Measurements from ENCODE around the gene CHRNA5. TPM values are rescaled to one million over a fixed set of nuclear protein-coding genes. Genes with fewer than 3 reads are reported as not detected.
"Not testable (repeated sequence)": the region's sequence is repeated elsewhere in the genome, so short reads cannot be mapped to it uniquely, and the experiment has no call there.

The CHRNA5 gene
- total and polyA plus RNA-seq, 4 donors = 0.25 to 1.6 (median 0.62) TPM

DNA sequence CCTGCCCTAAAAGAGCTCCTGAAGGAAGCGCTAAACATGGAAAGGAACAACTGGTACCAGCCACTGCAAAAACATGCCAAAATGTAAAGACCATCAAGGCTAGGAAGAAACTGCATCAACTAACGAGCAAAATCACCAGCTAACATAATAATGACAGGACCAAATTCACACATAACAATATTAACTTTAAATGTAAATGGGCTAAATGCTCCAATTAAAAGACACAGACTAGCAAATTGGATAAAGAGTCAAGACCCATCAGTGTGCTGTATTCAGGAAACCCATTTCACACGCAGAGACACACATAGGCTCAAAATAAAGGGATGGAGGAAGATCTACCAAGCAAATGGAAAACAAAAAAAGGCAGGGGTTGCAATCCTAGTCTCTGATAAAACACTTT, 44.2 kb downstream of the CHRNA5 start:
- H3K4me3 ChIP-seq (ENCODE audit: low read length in 2 of 2); H3K27ac ChIP-seq (ENCODE audit: low read depth in 1 of 2, low read length in 2 of 2); intact Hi-C loops (cut with DNase I); H3K9me3 ChIP-seq (ENCODE audit: control insufficient read depth, low read length); H3K4me1 ChIP-seq (ENCODE audit: control insufficient read depth in 1 of 2, insufficient read depth in 2 of 2, low read length in 2 of 2); H3K36me3 ChIP-seq (ENCODE audit: control insufficient read depth in 1 of 2, insufficient read depth in 2 of 2, low read length in 1 of 2); ATAC-seq (ENCODE audit: low FRiP score); H3K27me3 ChIP-seq (ENCODE audit: control insufficient read depth in 1 of 2, insufficient read depth in 2 of 2, low read length in 1 of 2); DNase-seq: not testable (repeated sequence)
- WGBS, 2 donors = 78 to 83% methylated on average over 2 to 3 of the region's 3 CpGs

DNA sequence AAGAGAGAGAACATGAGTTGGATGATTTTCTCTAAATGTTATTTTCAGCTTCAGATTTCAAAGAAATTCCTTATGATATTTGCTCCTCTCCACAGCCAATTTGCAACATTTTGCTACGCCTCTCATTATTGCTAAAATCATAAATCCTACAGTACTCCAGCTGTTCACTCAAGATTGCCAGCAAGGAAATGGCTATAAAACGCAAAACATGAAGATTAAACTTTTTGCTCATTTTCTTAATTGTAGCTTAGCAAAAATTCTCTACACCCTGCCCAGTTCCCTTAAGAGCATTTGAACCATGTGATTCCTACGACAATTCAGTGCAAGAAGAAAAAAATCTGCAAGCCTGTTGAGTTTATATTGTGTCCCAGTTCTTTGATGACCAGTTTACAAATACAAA, 48.7 kb downstream of the CHRNA5 start:
- H3K27ac ChIP-seq (ENCODE audit: low read depth in 1 of 2, low read length in 2 of 2) = no peak overlapping the region
- no peaks in the 10 kb centered on the region for H3K9me3 ChIP-seq (ENCODE audit: control insufficient read depth, low read length)
- 51 to 58% methylated on average over 3 of the region's 3 CpGs for WGBS, 2 donors
- intact Hi-C loops (cut with DNase I) = loop anchor here in 1 of 2 donors (10.0 kb wide), 1 partner anchor 571 kb away; no protein-coding TSS in a partner anchor
- no peaks in the 10 kb centered on the region for H3K27me3 ChIP-seq (ENCODE audit: control insufficient read depth in 1 of 2, insufficient read depth in 2 of 2, low read length in 1 of 2)
- H3K4me3 ChIP-seq (ENCODE audit: low read length in 2 of 2) = no peak overlapping the region
- ATAC-seq (ENCODE audit: low FRiP score) (no peak), DNase-seq (no peak)
- no peaks in the 10 kb centered on the region for H3K36me3 ChIP-seq (ENCODE audit: control insufficient read depth in 1 of 2, insufficient read depth in 2 of 2, low read length in 1 of 2)
- H3K4me1 ChIP-seq (ENCODE audit: control insufficient read depth in 1 of 2, insufficient read depth in 2 of 2, low read length in 2 of 2) = no peaks in the 10 kb centered on the region

DNA sequence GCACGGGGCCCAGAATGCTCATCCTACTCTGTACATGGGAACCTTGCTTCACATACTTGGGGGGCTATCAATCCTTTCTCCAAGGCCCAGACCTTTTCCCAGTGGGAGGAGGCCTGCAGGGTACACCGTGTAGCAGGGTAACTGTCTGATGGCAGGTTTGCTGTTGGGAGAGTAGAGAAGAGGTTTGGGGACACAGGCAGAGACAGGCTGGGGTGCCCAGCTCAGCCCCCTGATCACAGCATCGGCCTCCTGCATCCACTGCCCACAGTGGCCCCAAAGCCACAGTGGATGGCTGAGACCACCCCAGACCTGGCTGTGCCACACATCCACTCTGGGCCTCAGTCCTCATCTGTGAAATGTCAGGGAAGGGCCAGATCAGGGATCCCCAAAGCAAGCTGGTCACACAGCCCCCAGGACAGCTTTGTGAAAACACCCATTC, 49.9 kb downstream of the CHRNA5 start:
- H3K36me3 ChIP-seq (ENCODE audit: control insufficient read depth in 1 of 2, insufficient read depth in 2 of 2, low read length in 1 of 2) = no peaks in the 10 kb centered on the region
- intact Hi-C loops (cut with DNase I) = loop anchor here (5.0 to 10.0 kb wide), 3 partner anchors 137 to 570 kb away; no protein-coding TSS in a partner anchor
- H3K27me3 ChIP-seq (ENCODE audit: control insufficient read depth in 1 of 2, insufficient read depth in 2 of 2, low read length in 1 of 2) = no peaks in the 10 kb centered on the region
- H3K4me3 ChIP-seq (ENCODE audit: low read length in 2 of 2) = no peak overlapping the region
- DNase-seq = no peak
- no peak for ATAC-seq (ENCODE audit: low FRiP score)
- no peak overlapping the region for H3K27ac ChIP-seq (ENCODE audit: low read depth in 1 of 2, low read length in 2 of 2)
- H3K4me1 ChIP-seq (ENCODE audit: control insufficient read depth in 1 of 2, insufficient read depth in 2 of 2, low read length in 2 of 2) = no peaks in the 10 kb centered on the region
- no peaks in the 10 kb centered on the region for H3K9me3 ChIP-seq (ENCODE audit: control insufficient read depth, low read length)
- 72 to 94% methylated on average over 3 of the region's 3 CpGs for WGBS, 2 donors

DNA sequence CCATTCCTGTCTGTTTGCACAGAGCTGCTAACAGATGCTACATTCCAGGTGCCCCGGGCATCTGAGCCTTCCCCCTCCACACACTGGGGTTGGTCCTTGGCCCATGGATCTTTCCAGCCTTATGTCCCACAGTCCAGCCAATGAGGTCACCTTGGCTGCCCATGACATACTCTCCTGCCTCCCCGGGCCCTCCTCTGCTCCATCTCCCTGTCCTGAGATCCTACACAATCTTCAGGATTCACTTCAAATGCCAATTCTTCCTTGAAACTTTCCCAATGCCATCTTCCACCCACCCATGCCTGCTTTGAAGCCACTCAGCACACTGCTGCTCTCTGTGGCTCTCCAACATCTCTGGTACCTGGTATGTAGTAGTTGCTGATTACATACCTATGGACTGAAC, 51.2 kb downstream of the CHRNA5 start:
- H3K27ac ChIP-seq (ENCODE audit: low read depth in 1 of 2, low read length in 2 of 2) = no peak overlapping the region
- ATAC-seq (ENCODE audit: low FRiP score) = no peak
- no peak overlapping the region for H3K4me3 ChIP-seq (ENCODE audit: low read length in 2 of 2)
- H3K9me3 ChIP-seq (ENCODE audit: control insufficient read depth, low read length) = no peaks in the 10 kb centered on the region
- H3K27me3 ChIP-seq (ENCODE audit: control insufficient read depth in 1 of 2, insufficient read depth in 2 of 2, low read length in 1 of 2) = no peaks in the 10 kb centered on the region
- WGBS, 2 donors = 86 to 97% methylated on average over 2 of the region's 2 CpGs
- intact Hi-C loops (cut with DNase I) = loop anchor here (5.0 to 10.0 kb wide), 3 partner anchors 136 to 568 kb away; no protein-coding TSS in a partner anchor
- no peaks in the 10 kb centered on the region for H3K36me3 ChIP-seq (ENCODE audit: control insufficient read depth in 1 of 2, insufficient read depth in 2 of 2, low read length in 1 of 2)
- no peaks in the 10 kb centered on the region for H3K4me1 ChIP-seq (ENCODE audit: control insufficient read depth in 1 of 2, insufficient read depth in 2 of 2, low read length in 2 of 2)
- DNase-seq = no peak

DNA sequence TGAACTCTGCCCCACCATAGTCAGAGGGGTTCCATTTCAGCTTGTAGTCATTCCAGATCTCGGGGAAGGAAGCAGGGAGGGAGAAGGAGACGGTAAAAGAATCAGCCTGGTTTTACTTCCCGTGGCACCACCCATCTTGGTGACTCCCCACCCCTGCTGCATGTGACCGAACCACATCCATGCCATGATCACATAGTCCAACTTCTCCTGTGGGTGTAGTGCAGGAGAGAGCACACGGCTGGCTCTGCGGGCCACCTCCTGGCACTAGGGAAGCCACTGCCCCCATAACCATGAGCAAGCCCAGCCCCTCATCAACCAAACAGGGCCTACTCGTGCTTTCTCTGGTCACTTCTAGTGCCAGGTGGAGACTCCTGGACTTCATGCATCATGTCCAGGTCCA, 51.8 kb downstream of the CHRNA5 start:
- no peaks in the 10 kb centered on the region for H3K4me1 ChIP-seq (ENCODE audit: control insufficient read depth in 1 of 2, insufficient read depth in 2 of 2, low read length in 2 of 2)
- ATAC-seq (ENCODE audit: low FRiP score) = no peak
- intact Hi-C loops (cut with DNase I) = loop anchor here (5.0 to 10.0 kb wide), 3 partner anchors 135 to 568 kb away; no protein-coding TSS in a partner anchor
- no peaks in the 10 kb centered on the region for H3K27me3 ChIP-seq (ENCODE audit: control insufficient read depth in 1 of 2, insufficient read depth in 2 of 2, low read length in 1 of 2)
- no peak overlapping the region for H3K27ac ChIP-seq (ENCODE audit: low read depth in 1 of 2, low read length in 2 of 2)
- no peak overlapping the region for H3K4me3 ChIP-seq (ENCODE audit: low read length in 2 of 2)
- H3K9me3 ChIP-seq (ENCODE audit: control insufficient read depth, low read length) = no peaks in the 10 kb centered on the region
- no peak for DNase-seq
- WGBS, 2 donors = 73 to 78% methylated on average over 7 of the region's 7 CpGs
- no peaks in the 10 kb centered on the region for H3K36me3 ChIP-seq (ENCODE audit: control insufficient read depth in 1 of 2, insufficient read depth in 2 of 2, low read length in 1 of 2)

DNA sequence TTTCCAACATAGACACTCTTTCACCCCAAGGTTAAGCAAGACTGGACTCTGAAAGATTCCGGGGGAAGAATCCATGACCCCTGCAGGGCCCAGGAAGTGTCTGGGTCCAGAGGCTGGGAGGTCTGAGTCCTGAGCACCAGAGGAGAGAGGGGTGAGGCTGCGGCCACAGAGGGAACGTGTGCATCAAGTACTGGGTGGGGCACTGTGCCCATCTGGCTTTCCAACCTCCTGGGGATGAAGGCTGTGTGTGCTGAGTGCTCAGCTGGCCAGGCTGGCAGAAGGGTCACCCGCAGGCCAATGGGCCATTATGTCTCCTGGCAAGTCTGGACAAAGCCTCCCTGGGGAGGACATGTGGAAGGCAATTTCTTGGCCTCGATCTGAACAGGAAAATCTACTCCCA, 52.2 kb downstream of the CHRNA5 start:
- H3K27ac ChIP-seq (ENCODE audit: low read depth in 1 of 2, low read length in 2 of 2) = no peak overlapping the region
- no peak overlapping the region for H3K4me3 ChIP-seq (ENCODE audit: low read length in 2 of 2)
- H3K27me3 ChIP-seq (ENCODE audit: control insufficient read depth in 1 of 2, insufficient read depth in 2 of 2, low read length in 1 of 2) = no peaks in the 10 kb centered on the region
- no peak for DNase-seq
- no peaks in the 10 kb centered on the region for H3K9me3 ChIP-seq (ENCODE audit: control insufficient read depth, low read length)
- no peak for ATAC-seq (ENCODE audit: low FRiP score)
- H3K36me3 ChIP-seq (ENCODE audit: control insufficient read depth in 1 of 2, insufficient read depth in 2 of 2, low read length in 1 of 2) = no peaks in the 10 kb centered on the region
- intact Hi-C loops (cut with DNase I) = loop anchor here (5.0 to 10.0 kb wide), 3 partner anchors 135 to 567 kb away; no protein-coding TSS in a partner anchor
- WGBS, 2 donors = 82 to 84% methylated on average over 5 of the region's 5 CpGs
- H3K4me1 ChIP-seq (ENCODE audit: control insufficient read depth in 1 of 2, insufficient read depth in 2 of 2, low read length in 2 of 2) = no peaks in the 10 kb centered on the region

DNA sequence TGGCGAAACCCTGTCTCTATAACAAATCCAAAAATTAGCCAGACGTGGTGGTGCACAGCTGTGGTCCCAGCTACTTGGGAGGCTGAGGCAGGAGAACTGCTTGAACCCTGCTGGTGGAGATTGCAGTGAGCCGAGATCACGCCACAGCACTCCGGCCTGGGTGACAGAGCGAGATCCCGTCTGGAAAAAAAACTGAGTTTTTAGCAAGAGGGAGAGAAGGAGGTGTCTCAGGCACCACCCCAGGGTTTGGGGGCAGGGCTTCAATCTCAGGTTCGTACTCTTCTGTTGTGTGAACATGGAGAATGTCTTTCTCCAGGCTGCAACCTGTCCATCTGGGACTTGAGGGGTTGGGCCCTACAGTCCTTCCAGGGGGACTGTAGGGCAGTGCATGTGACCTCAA, 52.7 kb downstream of the CHRNA5 start:
- H3K4me1 ChIP-seq (ENCODE audit: control insufficient read depth in 1 of 2, insufficient read depth in 2 of 2, low read length in 2 of 2) = no peaks in the 10 kb centered on the region

DNA sequence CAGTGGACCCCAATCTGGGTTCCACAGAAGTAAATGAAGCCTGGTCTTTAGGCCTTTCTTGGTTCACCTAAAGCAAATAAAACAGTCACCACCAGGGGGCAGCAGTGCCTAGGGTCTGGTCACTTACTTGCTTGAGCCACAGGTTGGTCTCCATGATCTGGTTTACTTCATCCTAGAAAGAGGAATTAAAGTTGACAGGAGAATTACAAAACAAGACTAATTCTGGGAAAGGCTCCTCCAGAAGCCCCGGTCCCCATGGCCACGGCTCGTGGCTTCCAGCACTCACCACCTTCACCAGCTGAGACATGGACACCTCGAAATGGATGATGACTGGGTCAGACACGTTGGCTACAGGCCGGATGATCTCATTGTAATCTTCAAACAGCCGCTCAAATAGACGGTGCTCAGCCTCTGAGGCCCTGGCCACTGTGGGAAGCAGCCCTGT, 53.2 kb downstream of the CHRNA5 start:
- Histone ChIP-seq H3K9me3 (ENCODE audit: control insufficient read depth, low read length) (no peaks in the 10 kb centered on the region), H3K27me3 (ENCODE audit: control insufficient read depth in 1 of 2, insufficient read depth in 2 of 2, low read length in 1 of 2) (no peaks in the 10 kb centered on the region), H3K4me3 (ENCODE audit: low read length in 2 of 2) (no peak overlapping the region), H3K36me3 (ENCODE audit: control insufficient read depth in 1 of 2, insufficient read depth in 2 of 2, low read length in 1 of 2) (no peaks in the 10 kb centered on the region), H3K27ac (ENCODE audit: low read depth in 1 of 2, low read length in 2 of 2) (no peak overlapping the region), H3K4me1 (ENCODE audit: control insufficient read depth in 1 of 2, insufficient read depth in 2 of 2, low read length in 2 of 2) (no peaks in the 10 kb centered on the region)
- intact Hi-C loops (cut with DNase I) = loop anchor here (1.0 to 10.0 kb wide), 5 partner anchors 90 to 566 kb away; no protein-coding TSS in a partner anchor
- DNase-seq (peak; percentile 89 to 92), ATAC-seq (ENCODE audit: low FRiP score) (peak; percentile 75)
- 13 to 24% methylated on average over 8 of the region's 8 CpGs for WGBS, 2 donors

More for the DNA sequence above, 52.7 kb downstream of the CHRNA5 start:
- Histone ChIP-seq H3K4me3 (ENCODE audit: low read length in 2 of 2) (no peak overlapping the region), H3K27me3 (ENCODE audit: control insufficient read depth in 1 of 2, insufficient read depth in 2 of 2, low read length in 1 of 2) (no peaks in the 10 kb centered on the region), H3K27ac (ENCODE audit: low read depth in 1 of 2, low read length in 2 of 2) (no peak overlapping the region), H3K9me3 (ENCODE audit: control insufficient read depth, low read length) (no peaks in the 10 kb centered on the region), H3K36me3 (ENCODE audit: control insufficient read depth in 1 of 2, insufficient read depth in 2 of 2, low read length in 1 of 2) (no peaks in the 10 kb centered on the region)
- ATAC-seq (ENCODE audit: low FRiP score) = no peak
- 84 to 86% methylated on average over 8 of the region's 8 CpGs for WGBS, 2 donors
- no peak for DNase-seq
- intact Hi-C loops (cut with DNase I) = loop anchor here (1.0 to 10.0 kb wide), 5 partner anchors 91 to 567 kb away; no protein-coding TSS in a partner anchor

Measured in aorta (tissue), 5 donors.